ENCODE measurements around the gene MYADML2.

GRCh38 chr17:81909231-81909630 lies 37.8 kb downstream of the MYADML2 start:
- no peak for TF ChIP-seq CTCF (IDR thresholded peaks at IDR 0.05; ENCODE audit: insufficient read depth, low read length, poor library complexity, severe bottlenecking)
- no peak for TF ChIP-seq EZH2phosphoT487 (conservative IDR thresholded peaks at IDR 0.05; ENCODE audit: low read length)

All from SU-DHL-6 (cell line).